Bone marrow (tissue), 2 donors: Measurements from ENCODE around the gene CPE.
"Not testable (repeated sequence)": the region's sequence is repeated elsewhere in the genome, so short reads cannot be mapped to it uniquely, and the experiment has no call there.

Source experiments
- DNase-seq, 2 donors: peaks; one replicate each; lab custom pipeline; 2025; lab: John Stamatoyannopoulos, UW

CPE gene

GRCh38 chr4:165464376-165464775, 85.6 kb downstream of the CPE start:
- no peak for DNase-seq

GRCh38 chr4:165464813-165465381, 86.1 kb downstream of the CPE start:
- peak in 1 of 2 donors; percentile 6 for DNase-seq

GRCh38 chr4:165470009-165470408, 91.2 kb downstream of the CPE start:
- DNase-seq, result no peak

- no peak for DNase-seq
Measured at GRCh38 chr4:165472943-165473676, 94.3 kb downstream of the CPE start.

GRCh38 chr4:165474784-165475705, 96.2 kb downstream of the CPE start:
- no peak for DNase-seq

- DNase-seq, result no peak
Measured at GRCh38 chr4:165475706-165476070, 96.9 kb downstream of the CPE start.

GRCh38 chr4:165476214-165477098, 97.6 kb downstream of the CPE start:
- no peak for DNase-seq

GRCh38 chr4:165477799-165478198, 99.0 kb downstream of the CPE start:
- no peak for DNase-seq

GRCh38 chr4:165478260-165478659, 99.5 kb downstream of the CPE start:
- no peak for DNase-seq

GRCh38 chr4:165481053-165481835, 102.4 kb downstream of the CPE start:
- no peak for DNase-seq

- DNase-seq, result no peak
Measured at GRCh38 chr4:165489786-165490185, 111.0 kb downstream of the CPE start.

- DNase-seq, result not testable (repeated sequence)
Measured at GRCh38 chr4:165492583-165492982, 113.8 kb downstream of the CPE start.

- peak; percentile 7 to 45 for DNase-seq
Measured at GRCh38 chr4:165493359-165493758, 114.6 kb downstream of the CPE start.

- DNase-seq, result no peak
Measured at GRCh38 chr4:165502916-165503907, 124.4 kb downstream of the CPE start.

GRCh38 chr4:165504184-165504583, 125.4 kb downstream of the CPE start:
- no peak for DNase-seq

- DNase-seq, result no peak
Measured at GRCh38 chr4:165505958-165506837, 127.4 kb downstream of the CPE start.

- no peak for DNase-seq
Measured at GRCh38 chr4:165506849-165507248, 128.0 kb downstream of the CPE start.

GRCh38 chr4:165507381-165507780, 128.6 kb downstream of the CPE start:
- DNase-seq, result no peak
